Esophagus squamous epithelium (tissue), 4 donors: ENCODE measurements around the gene PDE7B.

ENCODE experiments used
- CTCF ChIP-seq, 6 experiments: fragments of 450-650 bp in 4 of 6; fragments of 200-600 bp in 2 of 6; sonication (generic) in 2 of 6; IDR thresholded peaks; one replicate each; pipeline ENCODE4 v1.5.1; 2016 to 2019; ENCODE audit warnings: antibody characterized with exemption in 6 of 6, mild to moderate bottlenecking in 4 of 6, moderate library complexity in 4 of 6
- POLR2A ChIP-seq, 4 donors: fragments of 450-650 bp; IDR thresholded peaks; one replicate each; pipeline ENCODE4 v1.6.1; 2017; ENCODE audit warnings: antibody characterized with exemption in 4 of 4, mild to moderate bottlenecking in 4 of 4, moderate library complexity in 3 of 4

- TF ChIP-seq CTCF (IDR thresholded peaks at IDR 0.05) (no peak), POLR2A (IDR thresholded peaks at IDR 0.05) (no peak)
Measured at GRCh38 chr6:135883045-135883444, 31.5 kb downstream of the PDE7B start.
